ENCODE data around the gene DHCR7.

The DHCR7 gene

DNA sequence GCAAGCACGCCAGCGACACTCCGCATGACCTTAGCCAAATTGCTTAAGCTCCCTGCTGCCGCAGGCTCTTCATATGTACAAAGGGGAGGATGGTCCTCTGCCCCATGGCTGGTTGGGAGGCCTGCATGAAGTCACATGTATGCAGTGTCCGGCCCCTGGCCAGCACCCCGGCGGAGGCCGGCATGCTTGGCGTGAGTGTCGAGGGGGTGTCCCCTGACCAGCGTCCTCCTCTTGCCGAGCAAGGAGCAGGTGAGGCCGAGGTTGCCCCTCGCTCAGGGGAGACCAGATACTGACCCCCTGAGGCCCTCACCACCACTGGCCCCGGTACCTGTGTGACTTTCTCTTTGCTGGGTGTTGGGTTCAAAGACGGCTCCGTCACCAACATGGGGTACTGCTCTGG, 50.2 kb downstream of the DHCR7 start:
- no peak overlapping the region for H3K27ac ChIP-seq (ENCODE audit: low read length)
- H3K36me3 ChIP-seq (ENCODE audit: control insufficient read depth, low read depth, low read length): no peaks in the 10 kb centered on the region
- no peaks in the 10 kb centered on the region for H3K27me3 ChIP-seq (ENCODE audit: control insufficient read depth, insufficient read depth, low read length)
- H3K9me3 ChIP-seq (ENCODE audit: control insufficient read depth, low read depth, low read length): no peaks in the 10 kb centered on the region
- no peak overlapping the region for H3K9ac ChIP-seq (ENCODE audit: low read length)
- no peak overlapping the region for H3K4me3 ChIP-seq (ENCODE audit: low read length)
- H3K4me1 ChIP-seq (ENCODE audit: control insufficient read depth, low read depth, low read length): no peaks in the 10 kb centered on the region

DNA sequence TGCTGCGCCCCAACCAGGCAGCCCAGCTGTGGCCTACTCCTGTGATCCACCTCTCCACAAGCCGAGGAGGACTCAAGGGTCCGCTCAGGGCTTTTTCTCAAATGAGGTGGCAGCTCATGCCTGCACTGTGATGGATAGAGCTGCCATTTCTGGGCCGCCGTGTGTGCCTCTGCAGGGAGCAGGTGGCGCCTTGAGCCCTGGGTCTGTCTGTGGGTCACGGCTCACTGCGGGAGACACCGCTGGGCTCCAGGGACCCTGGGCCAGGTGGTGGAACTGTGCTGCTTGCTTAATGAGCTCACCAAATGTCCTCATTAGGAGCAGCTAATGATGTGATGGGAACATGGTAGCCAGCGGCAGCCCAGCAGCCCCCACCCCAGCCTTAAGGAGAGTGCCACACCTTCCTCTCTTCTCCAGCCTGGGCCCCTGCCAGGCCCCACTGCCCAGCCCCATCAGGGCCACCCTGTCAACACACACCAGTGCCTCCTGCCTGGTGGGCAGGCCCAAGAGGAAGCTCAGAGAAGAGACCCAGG, 50.8 kb downstream of the DHCR7 start:
- H3K27ac ChIP-seq (ENCODE audit: low read length): no peak overlapping the region
- H3K9ac ChIP-seq (ENCODE audit: low read length): no peak overlapping the region
- peaks cover 2% of the 10 kb centered on the region for H3K27me3 ChIP-seq (ENCODE audit: control insufficient read depth, insufficient read depth, low read length)

DNA sequence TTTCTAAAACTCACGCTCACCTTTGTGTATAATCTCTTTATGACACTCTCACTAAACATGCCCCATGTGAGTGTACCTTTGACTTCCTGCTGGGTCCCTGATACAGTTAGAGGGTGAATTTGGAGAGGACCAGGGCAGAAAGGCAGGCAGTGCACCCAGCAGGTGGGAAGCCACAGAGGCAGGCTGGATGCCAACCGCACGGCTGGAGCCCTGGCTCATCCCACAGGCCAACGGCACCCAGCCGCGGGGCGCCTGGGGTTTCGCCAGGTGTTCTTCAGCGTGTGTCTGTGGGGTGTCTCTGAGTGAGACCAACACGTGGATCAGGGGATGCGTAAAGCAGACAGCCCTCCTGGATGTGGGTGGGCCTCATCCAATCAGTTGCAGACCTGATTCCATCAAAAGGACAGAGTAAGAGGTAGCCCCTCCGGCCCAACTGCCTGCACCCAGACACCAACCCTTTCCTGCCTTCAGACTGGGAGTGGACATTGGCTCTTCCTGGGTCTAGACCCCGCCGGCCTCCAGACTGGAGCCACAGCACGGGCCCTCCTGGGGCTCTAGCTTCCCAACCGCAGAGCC, 51.6 kb downstream of the DHCR7 start:
- H3K27ac ChIP-seq (ENCODE audit: low read length): no peak overlapping the region
- no peak overlapping the region for H3K4me3 ChIP-seq (ENCODE audit: low read length)
- H3K27me3 ChIP-seq (ENCODE audit: control insufficient read depth, insufficient read depth, low read length): peaks cover 8% of the 10 kb centered on the region
- H3K36me3 ChIP-seq (ENCODE audit: control insufficient read depth, low read depth, low read length): no peaks in the 10 kb centered on the region
- no peaks in the 10 kb centered on the region for H3K9me3 ChIP-seq (ENCODE audit: control insufficient read depth, low read depth, low read length)
- H3K9ac ChIP-seq (ENCODE audit: low read length): no peak overlapping the region
- H3K4me1 ChIP-seq (ENCODE audit: control insufficient read depth, low read depth, low read length): no peaks in the 10 kb centered on the region

More for the DNA sequence above, 50.8 kb downstream of the DHCR7 start:
- no peaks in the 10 kb centered on the region for H3K9me3 ChIP-seq (ENCODE audit: control insufficient read depth, low read depth, low read length)
- H3K4me3 ChIP-seq (ENCODE audit: low read length): no peak overlapping the region
- H3K36me3 ChIP-seq (ENCODE audit: control insufficient read depth, low read depth, low read length): no peaks in the 10 kb centered on the region
- no peaks in the 10 kb centered on the region for H3K4me1 ChIP-seq (ENCODE audit: control insufficient read depth, low read depth, low read length)

DNA sequence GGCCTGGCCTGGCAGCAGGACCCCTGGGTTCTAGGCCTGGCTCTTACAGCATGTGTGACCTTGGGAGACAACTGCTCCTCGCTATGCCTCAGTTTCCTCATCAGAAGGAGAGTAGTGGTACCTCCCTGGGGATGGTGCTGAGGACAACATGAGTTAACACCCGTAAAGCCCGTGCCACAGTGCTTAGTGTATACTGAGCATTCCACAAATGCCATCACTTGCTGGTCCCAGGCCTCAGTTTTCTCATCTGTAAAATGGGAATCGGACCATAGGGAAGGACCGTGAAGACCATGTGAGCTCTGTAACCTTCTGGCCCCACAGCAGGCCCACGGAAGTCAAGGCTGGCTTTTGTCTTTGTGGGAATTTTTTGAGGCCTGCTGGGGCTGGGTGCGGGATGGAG, 52.4 kb downstream of the DHCR7 start:
- no peak overlapping the region for H3K9ac ChIP-seq (ENCODE audit: low read length)
- H3K9me3 ChIP-seq (ENCODE audit: control insufficient read depth, low read depth, low read length): no peaks in the 10 kb centered on the region
- no peak overlapping the region for H3K27ac ChIP-seq (ENCODE audit: low read length)

DNA sequence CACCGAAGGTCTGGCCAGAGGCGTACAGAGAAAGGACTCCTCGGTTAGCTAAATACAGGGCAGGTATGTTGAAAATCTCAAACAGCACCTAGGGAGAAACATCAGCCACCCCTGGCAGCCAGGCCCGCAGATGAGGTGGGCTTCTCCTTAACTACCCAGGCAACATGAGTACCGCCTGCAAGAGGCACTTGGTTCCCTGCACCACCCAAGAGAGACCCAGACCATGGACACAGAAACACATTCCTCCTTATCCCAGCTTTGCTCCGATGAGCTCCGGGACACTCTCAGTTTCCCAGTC, 53.0 kb downstream of the DHCR7 start:
- Histone ChIP-seq H3K9ac (ENCODE audit: low read length) (no peak overlapping the region), H3K27me3 (ENCODE audit: control insufficient read depth, insufficient read depth, low read length) (peaks cover 8% of the 10 kb centered on the region)

More for the DNA sequence above, 52.4 kb downstream of the DHCR7 start:
- Histone ChIP-seq H3K4me3 (ENCODE audit: low read length) (no peak overlapping the region), H3K4me1 (ENCODE audit: control insufficient read depth, low read depth, low read length) (no peaks in the 10 kb centered on the region), H3K36me3 (ENCODE audit: control insufficient read depth, low read depth, low read length) (no peaks in the 10 kb centered on the region), H3K27me3 (ENCODE audit: control insufficient read depth, insufficient read depth, low read length) (peaks cover 8% of the 10 kb centered on the region)

DNA sequence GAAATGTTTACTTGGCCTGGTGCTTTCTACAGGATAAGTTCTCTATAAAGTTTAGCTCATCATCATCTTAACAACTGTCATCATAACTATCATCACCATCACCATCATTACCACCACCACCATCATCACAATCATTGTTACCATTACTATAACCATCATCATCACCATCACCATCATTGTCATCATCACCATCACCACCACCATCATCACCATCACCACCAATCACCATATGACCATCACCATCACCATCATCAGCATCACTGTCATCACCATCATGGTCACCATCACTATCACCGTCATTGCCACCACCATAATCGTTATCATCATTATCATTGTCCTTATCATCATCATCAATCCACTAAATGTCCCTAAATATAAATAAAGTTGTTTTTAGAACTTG, 54.9 kb downstream of the DHCR7 start:
- Histone ChIP-seq H3K27ac (ENCODE audit: low read length) (no peak overlapping the region), H3K4me3 (ENCODE audit: low read length) (no peak overlapping the region), H3K4me1 (ENCODE audit: control insufficient read depth, low read depth, low read length) (no peaks in the 10 kb centered on the region), H3K9me3 (ENCODE audit: control insufficient read depth, low read depth, low read length) (no peaks in the 10 kb centered on the region), H3K27me3 (ENCODE audit: control insufficient read depth, insufficient read depth, low read length) (peaks cover 8% of the 10 kb centered on the region), H3K36me3 (ENCODE audit: control insufficient read depth, low read depth, low read length) (no peaks in the 10 kb centered on the region), H3K9ac (ENCODE audit: low read length) (no peak overlapping the region)

More for the DNA sequence above, 53.0 kb downstream of the DHCR7 start:
- Histone ChIP-seq H3K4me3 (ENCODE audit: low read length) (no peak overlapping the region), H3K27ac (ENCODE audit: low read length) (no peak overlapping the region), H3K9me3 (ENCODE audit: control insufficient read depth, low read depth, low read length) (no peaks in the 10 kb centered on the region), H3K36me3 (ENCODE audit: control insufficient read depth, low read depth, low read length) (no peaks in the 10 kb centered on the region), H3K4me1 (ENCODE audit: control insufficient read depth, low read depth, low read length) (no peaks in the 10 kb centered on the region)

DNA sequence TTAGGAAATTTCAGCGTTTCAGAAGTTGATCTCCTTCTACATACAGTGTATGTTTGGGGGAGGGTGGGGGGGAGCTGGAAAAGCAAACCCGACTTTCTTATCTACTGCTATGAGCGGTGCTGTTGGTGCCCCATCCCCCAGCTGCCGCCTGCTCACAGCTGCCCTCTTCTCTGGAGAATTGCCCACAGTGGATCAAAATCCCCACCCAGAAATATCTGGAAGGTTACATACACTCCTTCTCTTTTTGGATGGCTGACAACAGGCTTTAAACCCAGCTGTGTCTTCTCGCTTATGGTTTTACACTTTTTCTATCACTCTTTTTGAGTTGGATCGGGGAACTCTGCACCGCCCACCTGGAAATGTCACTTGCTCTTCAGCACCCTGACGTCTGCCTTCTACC, 56.4 kb downstream of the DHCR7 start:
- Histone ChIP-seq H3K36me3 (ENCODE audit: control insufficient read depth, low read depth, low read length) (no peaks in the 10 kb centered on the region), H3K4me1 (ENCODE audit: control insufficient read depth, low read depth, low read length) (no peaks in the 10 kb centered on the region), H3K4me3 (ENCODE audit: low read length) (no peak overlapping the region), H3K9me3 (ENCODE audit: control insufficient read depth, low read depth, low read length) (no peaks in the 10 kb centered on the region), H3K27me3 (ENCODE audit: control insufficient read depth, insufficient read depth, low read length) (peaks cover 8% of the 10 kb centered on the region), H3K27ac (ENCODE audit: low read length) (no peak overlapping the region), H3K9ac (ENCODE audit: low read length) (no peak overlapping the region)

DNA sequence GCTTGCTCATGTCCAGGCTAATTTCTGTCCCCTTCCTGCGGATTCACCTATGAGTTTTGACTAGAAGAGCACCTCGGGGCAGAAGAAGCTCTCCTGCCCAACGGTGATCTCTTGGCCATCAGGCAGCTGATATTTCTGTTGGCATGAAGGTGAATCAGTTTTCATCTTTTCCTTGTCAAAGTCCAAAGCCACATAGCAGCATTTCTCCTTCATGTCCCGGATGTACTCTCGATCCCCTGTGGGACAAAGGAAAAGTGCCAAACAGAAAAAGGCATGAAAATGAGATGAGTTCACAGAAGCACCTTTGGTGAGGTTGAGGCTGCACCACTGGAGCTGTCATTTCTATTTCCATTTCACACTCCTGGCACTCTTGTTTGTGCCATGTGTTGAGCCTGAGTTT, 56.8 kb downstream of the DHCR7 start:
- no peak overlapping the region for H3K9ac ChIP-seq (ENCODE audit: low read length)
- no peak overlapping the region for H3K4me3 ChIP-seq (ENCODE audit: low read length)
- no peaks in the 10 kb centered on the region for H3K9me3 ChIP-seq (ENCODE audit: control insufficient read depth, low read depth, low read length)
- no peaks in the 10 kb centered on the region for H3K4me1 ChIP-seq (ENCODE audit: control insufficient read depth, low read depth, low read length)
- H3K36me3 ChIP-seq (ENCODE audit: control insufficient read depth, low read depth, low read length): no peaks in the 10 kb centered on the region
- no peak overlapping the region for H3K27ac ChIP-seq (ENCODE audit: low read length)
- H3K27me3 ChIP-seq (ENCODE audit: control insufficient read depth, insufficient read depth, low read length): peaks cover 8% of the 10 kb centered on the region

DNA sequence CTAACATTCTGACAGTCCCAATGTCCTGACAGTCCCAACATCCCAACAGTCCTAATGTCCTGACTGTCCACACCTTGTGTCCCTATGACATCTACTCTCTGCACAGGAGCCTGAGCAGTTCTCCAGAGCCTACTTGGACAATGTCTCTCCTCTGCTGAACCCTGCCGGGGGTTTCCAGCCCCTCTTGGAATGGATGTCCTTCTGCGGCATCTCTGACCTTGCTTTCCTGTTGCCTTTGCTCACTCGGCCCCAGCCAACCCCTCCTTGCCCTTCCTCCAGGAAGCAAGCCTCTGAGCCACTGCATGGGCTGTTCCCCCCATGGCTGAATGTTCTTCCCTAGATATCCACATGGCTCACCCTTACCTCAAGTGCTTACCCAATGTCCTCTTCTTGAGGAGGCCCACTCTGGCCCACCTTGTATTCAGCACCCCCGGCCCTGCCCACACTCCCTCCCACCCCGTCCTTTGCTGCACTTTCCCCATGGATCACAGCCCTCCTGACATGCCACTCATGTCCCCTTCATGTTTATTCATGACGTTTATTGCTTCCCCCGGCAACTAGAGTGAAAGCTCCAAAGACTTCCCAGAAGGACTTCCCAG, 59.5 kb downstream of the DHCR7 start:
- Histone ChIP-seq H3K9me3 (ENCODE audit: control insufficient read depth, low read depth, low read length) (no peaks in the 10 kb centered on the region), H3K4me3 (ENCODE audit: low read length) (no peak overlapping the region), H3K9ac (ENCODE audit: low read length) (no peak overlapping the region), H3K27me3 (ENCODE audit: control insufficient read depth, insufficient read depth, low read length) (peaks cover 8% of the 10 kb centered on the region), H3K27ac (ENCODE audit: low read length) (no peak overlapping the region), H3K4me1 (ENCODE audit: control insufficient read depth, low read depth, low read length) (no peaks in the 10 kb centered on the region), H3K36me3 (ENCODE audit: control insufficient read depth, low read depth, low read length) (no peaks in the 10 kb centered on the region)

DNA sequence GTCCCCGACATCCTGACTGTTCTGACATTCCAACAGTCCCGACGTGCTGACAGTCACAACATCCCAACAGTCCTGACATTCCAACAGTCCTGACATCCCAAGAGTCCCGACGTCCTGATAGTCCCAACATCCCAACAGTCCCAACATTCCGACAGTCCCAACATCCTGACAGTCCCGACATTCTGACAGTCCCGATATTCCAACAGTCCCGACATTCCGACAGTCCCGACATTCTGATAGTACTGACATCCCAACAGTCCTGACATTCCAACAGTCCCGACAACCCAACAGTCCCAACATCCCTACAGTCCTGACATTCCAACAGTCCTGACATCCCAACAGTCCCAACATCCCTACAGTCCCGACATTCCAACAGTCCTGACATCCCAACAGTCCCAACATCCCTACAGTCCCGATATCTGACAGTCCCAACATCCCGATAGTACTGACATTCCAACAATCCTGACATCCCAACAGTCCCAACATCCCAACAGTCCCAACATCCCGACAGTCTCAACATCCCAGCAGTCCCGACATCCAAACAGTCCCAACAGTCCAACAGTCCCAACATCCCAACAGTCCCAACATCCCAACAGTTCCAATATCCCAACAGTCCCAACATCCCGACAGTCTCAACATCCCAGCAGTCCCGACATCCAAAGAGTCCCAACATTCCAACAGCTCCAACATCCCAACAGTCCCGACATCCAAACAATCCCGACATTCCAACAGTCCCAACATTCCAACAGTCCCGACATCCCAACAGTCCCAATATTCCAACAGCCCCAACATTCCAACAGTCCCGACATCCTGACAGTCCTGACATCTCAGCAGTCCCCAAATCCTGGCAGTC, 60.2 kb downstream of the DHCR7 start:
- H3K27ac ChIP-seq (ENCODE audit: low read length): no peak overlapping the region
- H3K9ac ChIP-seq (ENCODE audit: low read length): no peak overlapping the region
- no peak overlapping the region for H3K4me3 ChIP-seq (ENCODE audit: low read length)
- no peaks in the 10 kb centered on the region for H3K9me3 ChIP-seq (ENCODE audit: control insufficient read depth, low read depth, low read length)
- peaks cover 8% of the 10 kb centered on the region for H3K27me3 ChIP-seq (ENCODE audit: control insufficient read depth, insufficient read depth, low read length)
- no peaks in the 10 kb centered on the region for H3K36me3 ChIP-seq (ENCODE audit: control insufficient read depth, low read depth, low read length)
- H3K4me1 ChIP-seq (ENCODE audit: control insufficient read depth, low read depth, low read length): no peaks in the 10 kb centered on the region

DNA sequence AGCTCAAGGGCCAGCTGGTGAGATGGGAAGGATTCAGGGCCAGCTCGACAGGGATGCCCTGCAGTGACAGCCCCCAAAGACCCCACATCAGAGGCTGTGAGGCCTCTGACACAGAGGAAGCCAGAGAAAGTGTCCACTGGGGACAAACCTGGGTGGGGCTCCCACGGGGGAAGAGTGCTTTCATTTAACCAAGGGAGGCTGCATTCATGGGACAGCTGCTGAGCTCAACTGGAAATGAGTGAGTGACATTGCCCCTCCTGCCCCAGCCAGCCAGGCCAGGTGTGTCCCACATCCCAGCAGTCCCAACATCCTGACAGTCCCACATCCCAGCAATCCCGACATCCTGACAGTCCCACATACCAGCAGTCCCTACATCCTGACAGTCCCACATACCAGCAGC, 61.0 kb downstream of the DHCR7 start:
- Histone ChIP-seq H3K27ac (ENCODE audit: low read length) (no peak overlapping the region), H3K4me1 (ENCODE audit: control insufficient read depth, low read depth, low read length) (no peaks in the 10 kb centered on the region), H3K9ac (ENCODE audit: low read length) (no peak overlapping the region), H3K9me3 (ENCODE audit: control insufficient read depth, low read depth, low read length) (no peaks in the 10 kb centered on the region), H3K27me3 (ENCODE audit: control insufficient read depth, insufficient read depth, low read length) (peaks cover 4% of the 10 kb centered on the region), H3K4me3 (ENCODE audit: low read length) (no peak overlapping the region), H3K36me3 (ENCODE audit: control insufficient read depth, low read depth, low read length) (no peaks in the 10 kb centered on the region)
